NOMO-1 (cell line): ENCODE measurements around the gene PHLDA2.

ENCODE experiments used
- DNase-seq, 2 experiments: peaks; one replicate each; lab custom pipeline; 2025; ENCODE audit not compliant: unreplicated experiment in 2 of 2; lab: John Stamatoyannopoulos, UW

PHLDA2 gene

GRCh38 chr11:2883979-2884815 is 45.0 kb downstream of the PHLDA2 start:
- no peak for DNase-seq

- DNase-seq = no peak
Observed at GRCh38 chr11:2883640-2883978, 45.6 kb downstream of the PHLDA2 start.

- no peak for DNase-seq
Observed at GRCh38 chr11:2882396-2883110, 46.7 kb downstream of the PHLDA2 start.

GRCh38 chr11:2881981-2882375 is 47.2 kb downstream of the PHLDA2 start:
- DNase-seq = no peak

- DNase-seq = no peak
Observed at GRCh38 chr11:2881076-2881980, 47.9 kb downstream of the PHLDA2 start.

GRCh38 chr11:2880646-2881045 is 48.6 kb downstream of the PHLDA2 start:
- DNase-seq = no peak

GRCh38 chr11:2878782-2879181 is 50.4 kb downstream of the PHLDA2 start:
- DNase-seq = no peak
